Medulla oblongata (tissue), 1 donor: ENCODE measurements around the gene INSIG1.

Experiments
- DNase-seq: peaks from one replicate; pipeline ENCODE4 v3.0.0-alpha.2; 2015; ENCODE audit errors: extremely low spot score

Gene INSIG1

GRCh38 chr7:155303039-155303593, 5.4 kb downstream of the INSIG1 start:
- DNase-seq: no peak

- DNase-seq: no peak
Measured at GRCh38 chr7:155303897-155304296, 6.2 kb downstream of the INSIG1 start.

- DNase-seq: no peak
Measured at GRCh38 chr7:155305231-155305904, 7.7 kb downstream of the INSIG1 start.

- no peak for DNase-seq
Measured at GRCh38 chr7:155306673-155307470, 9.2 kb downstream of the INSIG1 start.

- DNase-seq: no peak
Measured at GRCh38 chr7:155308330-155309020, 10.8 kb downstream of the INSIG1 start.

- no peak for DNase-seq
Measured at GRCh38 chr7:155309021-155309338, 11.3 kb downstream of the INSIG1 start.

GRCh38 chr7:155310425-155311114, 12.9 kb downstream of the INSIG1 start:
- DNase-seq: no peak

GRCh38 chr7:155311826-155312537, 14.3 kb downstream of the INSIG1 start:
- no peak for DNase-seq

- DNase-seq: no peak
Measured at GRCh38 chr7:155312633-155313032, 15.0 kb downstream of the INSIG1 start.

GRCh38 chr7:155313096-155313495, 15.4 kb downstream of the INSIG1 start:
- DNase-seq: no peak

- no peak for DNase-seq
Measured at GRCh38 chr7:155315977-155316376, 18.3 kb downstream of the INSIG1 start.

GRCh38 chr7:155316427-155317113, 18.9 kb downstream of the INSIG1 start:
- DNase-seq: no peak

GRCh38 chr7:155317114-155317434, 19.4 kb downstream of the INSIG1 start:
- no peak for DNase-seq

- no peak for DNase-seq
Measured at GRCh38 chr7:155318245-155318644, 20.6 kb downstream of the INSIG1 start.

GRCh38 chr7:155322530-155322929, 24.9 kb downstream of the INSIG1 start:
- DNase-seq: peak; percentile 54

- DNase-seq: no peak
Measured at GRCh38 chr7:155323001-155323638, 25.4 kb downstream of the INSIG1 start.

GRCh38 chr7:155324012-155324917, 26.6 kb downstream of the INSIG1 start:
- DNase-seq: no peak

- DNase-seq: no peak
Measured at GRCh38 chr7:155324918-155325235, 27.2 kb downstream of the INSIG1 start.

- DNase-seq: no peak
Measured at GRCh38 chr7:155326385-155326784, 28.7 kb downstream of the INSIG1 start.
